ENCODE measurements around the gene NUDT16L1.
"Not testable (repeated sequence)": the region's sequence is repeated elsewhere in the genome, so short reads cannot be mapped to it uniquely, and the experiment has no call there.

The NUDT16L1 gene

GRCh38 chr16:4704491-4704890, 11.1 kb downstream of the NUDT16L1 start:
- DNase-seq (ENCODE audit: low read depth) = no peak
- H3K4me3 ChIP-seq (ENCODE audit: low read depth, low read length) = no peak overlapping the region

- H3K4me3 ChIP-seq (ENCODE audit: low read depth, low read length) = no peak overlapping the region
- DNase-seq (ENCODE audit: low read depth) = no peak
These were observed 11.6 kb downstream of the NUDT16L1 start for GRCh38 chr16:4704913-4705312.

GRCh38 chr16:4706871-4707270, 13.5 kb downstream of the NUDT16L1 start:
- DNase-seq (ENCODE audit: low read depth) = no peak
- H3K4me3 ChIP-seq (ENCODE audit: low read depth, low read length) = no peak overlapping the region

GRCh38 chr16:4709481-4709880, 16.1 kb downstream of the NUDT16L1 start:
- no peak for DNase-seq (ENCODE audit: low read depth)
- no peak overlapping the region for H3K4me3 ChIP-seq (ENCODE audit: low read depth, low read length)

GRCh38 chr16:4713663-4714501, 20.5 kb downstream of the NUDT16L1 start:
- DNase-seq (ENCODE audit: low read depth) = no peak
- H3K4me3 ChIP-seq (ENCODE audit: low read depth, low read length) = no peak overlapping the region

GRCh38 chr16:4714996-4715395, 21.6 kb downstream of the NUDT16L1 start:
- DNase-seq (ENCODE audit: low read depth) = no peak
- no peak overlapping the region for H3K4me3 ChIP-seq (ENCODE audit: low read depth, low read length)

- no peak for DNase-seq (ENCODE audit: low read depth)
- no peak overlapping the region for H3K4me3 ChIP-seq (ENCODE audit: low read depth, low read length)
These were observed 25.1 kb downstream of the NUDT16L1 start for GRCh38 chr16:4718466-4718865.

GRCh38 chr16:4723071-4723767, 29.9 kb downstream of the NUDT16L1 start:
- H3K4me3 ChIP-seq (ENCODE audit: low read depth, low read length) = no peak overlapping the region
- no peak for DNase-seq (ENCODE audit: low read depth)

GRCh38 chr16:4724661-4725270, 31.4 kb downstream of the NUDT16L1 start:
- DNase-seq (ENCODE audit: low read depth) = no peak
- H3K4me3 ChIP-seq (ENCODE audit: low read depth, low read length) = no peak overlapping the region

GRCh38 chr16:4726616-4727015, 33.3 kb downstream of the NUDT16L1 start:
- no peak for DNase-seq (ENCODE audit: low read depth)
- no peak overlapping the region for H3K4me3 ChIP-seq (ENCODE audit: low read depth, low read length)

GRCh38 chr16:4728676-4729075, 35.3 kb downstream of the NUDT16L1 start:
- DNase-seq (ENCODE audit: low read depth) = no peak
- H3K4me3 ChIP-seq (ENCODE audit: low read depth, low read length) = no peak overlapping the region

GRCh38 chr16:4729876-4730275, 36.5 kb downstream of the NUDT16L1 start:
- DNase-seq (ENCODE audit: low read depth) = no peak

GRCh38 chr16:4733211-4733742, 39.9 kb downstream of the NUDT16L1 start:
- peak overlapping the region; percentile 99 for H3K4me3 ChIP-seq (ENCODE audit: low read depth, low read length)
- no peak for DNase-seq (ENCODE audit: low read depth)

More at GRCh38 chr16:4729876-4730275, 36.5 kb downstream of the NUDT16L1 start:
- H3K4me3 ChIP-seq (ENCODE audit: low read depth, low read length) = no peak overlapping the region

- DNase-seq (ENCODE audit: low read depth) = no peak
- H3K4me3 ChIP-seq (ENCODE audit: low read depth, low read length) = peak overlapping the region; percentile 99
These were observed 40.3 kb downstream of the NUDT16L1 start for GRCh38 chr16:4733747-4734062.

GRCh38 chr16:4734063-4734729, 40.8 kb downstream of the NUDT16L1 start, which contains the start of the genes ANKS3 and DNAAF8:
TSS of gene ANKS3 (minus strand) at chr16:4734271. CDS start at chr16:4730149, 4,122 bp downstream.
TSS of gene DNAAF8 (plus strand) at chr16:4734537. CDS start at chr16:4736515, 1,978 bp downstream.
- H3K4me3 ChIP-seq (ENCODE audit: low read depth, low read length) = peak within 1 kb of the TSS; percentile 99
- peak; percentile 90 for DNase-seq (ENCODE audit: low read depth)

GRCh38 chr16:4734730-4735535, 41.6 kb downstream of the NUDT16L1 start:
- H3K4me3 ChIP-seq (ENCODE audit: low read depth, low read length) = peak overlapping the region; percentile 99
- DNase-seq (ENCODE audit: low read depth) = peak; percentile 39

GRCh38 chr16:4736546-4736945, 43.2 kb downstream of the NUDT16L1 start:
- H3K4me3 ChIP-seq (ENCODE audit: low read depth, low read length) = no peak overlapping the region
- DNase-seq (ENCODE audit: low read depth) = no peak

- DNase-seq (ENCODE audit: low read depth) = no peak
- no peak overlapping the region for H3K4me3 ChIP-seq (ENCODE audit: low read depth, low read length)
These were observed 44.2 kb downstream of the NUDT16L1 start for GRCh38 chr16:4737545-4737944.

GRCh38 chr16:4738370-4738769, 45.0 kb downstream of the NUDT16L1 start:
- not testable (repeated sequence) for H3K4me3 ChIP-seq (ENCODE audit: low read depth, low read length); DNase-seq (ENCODE audit: low read depth)
